NCI-H446 (cell line): ENCODE data around the gene WHAMM.
"Not testable (repeated sequence)": the region's sequence is repeated elsewhere in the genome, so short reads cannot be mapped to it uniquely, and the experiment has no call there.

ENCODE experiments used
- DNase-seq, 2 experiments: peaks; one replicate each; lab custom pipeline; 2025; lab: John Stamatoyannopoulos, UW

WHAMM gene

DNA sequence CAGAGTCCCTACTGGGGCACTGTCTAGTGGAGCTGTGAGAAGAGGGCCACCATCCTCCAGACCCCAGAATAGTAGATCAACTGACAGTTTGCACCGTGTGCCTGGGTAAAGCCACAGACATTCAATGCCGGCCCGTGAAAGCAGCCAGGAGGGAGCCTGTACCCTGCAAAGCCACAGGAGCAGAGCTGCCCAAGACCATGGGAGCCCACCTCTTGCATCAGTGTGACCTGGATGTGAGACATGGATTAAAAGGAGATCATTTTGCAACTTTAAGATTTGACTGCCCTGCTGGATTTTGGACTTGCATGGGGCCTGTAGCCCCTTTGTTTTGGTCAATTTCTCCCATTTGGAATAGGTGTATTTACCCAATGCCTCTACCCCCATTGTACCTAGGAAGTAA lies 56.6 kb downstream of the WHAMM start:
- DNase-seq: not testable (repeated sequence)

GRCh38 chr15:82870727-82871320 lies 61.4 kb downstream of the WHAMM start:
- DNase-seq: no peak

- no peak for DNase-seq
Measured at GRCh38 chr15:82871358-82871757, 61.9 kb downstream of the WHAMM start.

DNA sequence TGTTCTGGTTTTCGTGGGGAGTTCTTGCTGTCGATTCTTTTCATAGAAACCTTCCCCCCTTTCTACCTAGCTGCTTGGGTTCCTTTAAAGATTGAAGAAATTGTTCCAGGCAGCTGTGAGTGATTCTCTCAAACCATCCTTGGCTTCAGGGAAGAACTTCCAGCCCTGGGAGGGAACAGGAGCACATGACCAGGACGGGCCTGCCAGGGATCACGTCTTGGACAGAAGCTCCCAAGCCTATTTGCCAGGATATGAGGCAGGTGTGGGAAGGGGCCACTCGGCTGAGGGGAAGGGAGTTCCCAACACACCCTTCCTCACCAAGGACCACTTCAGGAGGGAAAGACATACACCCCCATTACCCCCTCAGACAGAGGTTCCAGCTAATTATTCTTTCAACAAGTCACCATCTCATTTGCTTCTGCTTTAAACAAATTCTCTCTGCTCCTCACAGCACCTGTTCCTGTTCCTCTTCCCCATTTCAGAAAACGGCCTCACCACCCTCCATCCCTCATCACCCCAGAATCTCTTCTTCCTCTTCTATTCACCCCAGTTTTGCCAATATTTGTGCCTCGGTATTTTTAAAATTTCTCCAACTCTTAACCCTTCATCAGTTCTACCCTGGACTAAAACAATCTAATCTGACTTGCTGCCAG lies 62.5 kb downstream of the WHAMM start:
- no peak for DNase-seq

- no peak for DNase-seq
Measured at GRCh38 chr15:82873000-82873680, 63.7 kb downstream of the WHAMM start.

DNA sequence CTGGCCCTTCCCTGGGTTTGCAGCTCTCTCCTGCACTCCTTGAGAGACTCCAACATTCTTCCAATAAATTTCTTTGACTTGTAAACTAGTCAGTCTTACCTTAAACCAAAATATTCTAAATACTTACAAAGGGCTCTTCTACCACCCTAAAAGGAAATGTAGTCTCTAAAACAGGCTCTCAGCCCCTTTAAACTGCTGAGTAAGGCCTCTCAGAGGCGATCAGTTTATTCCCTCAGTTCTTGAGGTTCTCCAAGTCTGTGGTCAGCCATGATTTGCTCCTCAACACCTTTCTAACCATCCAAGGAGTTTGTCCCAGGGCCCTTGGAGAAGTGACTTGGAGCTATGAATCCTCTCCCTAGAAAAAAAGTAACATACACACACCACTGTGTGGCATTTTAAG lies 64.8 kb downstream of the WHAMM start:
- DNase-seq: no peak

- DNase-seq: no peak
Measured at GRCh38 chr15:82874961-82875360, 65.5 kb downstream of the WHAMM start.

GRCh38 chr15:82875411-82876003 lies 66.1 kb downstream of the WHAMM start:
- DNase-seq: no peak

GRCh38 chr15:82877825-82878224 lies 68.4 kb downstream of the WHAMM start:
- DNase-seq: no peak

DNA sequence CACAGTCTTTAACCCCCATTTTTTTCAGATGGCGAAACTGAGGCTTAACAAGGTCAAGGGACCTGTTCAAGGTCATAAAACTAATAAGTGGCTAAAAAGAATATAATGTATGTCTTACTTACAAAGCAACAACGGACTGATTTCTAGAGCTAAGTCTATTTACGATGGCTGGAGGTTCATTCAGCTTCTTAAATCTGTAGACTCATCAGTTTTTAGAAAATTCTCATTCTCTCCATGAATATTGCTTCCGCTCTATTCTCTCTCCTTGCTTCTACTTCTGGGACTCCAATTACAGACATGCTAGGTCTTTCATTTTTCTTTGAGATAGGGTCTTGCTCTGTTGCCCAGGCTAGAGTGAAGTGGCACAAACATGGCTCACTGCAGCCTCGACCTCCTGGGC lies 68.9 kb downstream of the WHAMM start:
- no peak for DNase-seq

DNA sequence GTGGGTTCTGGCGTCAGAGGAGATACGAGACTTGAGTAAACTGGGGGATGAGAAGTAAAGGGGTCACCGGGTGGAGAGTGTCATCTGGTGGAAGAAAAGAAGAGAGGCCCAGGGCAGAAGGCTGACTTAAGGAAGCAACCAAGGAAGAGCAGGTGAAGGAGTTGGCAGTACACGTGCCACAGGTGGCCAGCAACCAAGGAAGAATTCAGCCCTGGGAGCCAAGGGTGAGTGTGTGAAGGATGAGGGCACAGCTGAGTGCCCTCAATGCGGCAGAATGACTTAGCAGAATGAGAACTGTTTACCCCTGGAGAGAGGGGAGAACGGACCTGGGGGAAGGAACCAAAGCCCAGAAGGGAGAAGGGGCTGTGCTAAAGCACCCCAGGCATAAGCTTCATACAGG lies 71.3 kb downstream of the WHAMM start:
- no peak for DNase-seq

GRCh38 chr15:82881747-82882146 lies 72.3 kb downstream of the WHAMM start:
- DNase-seq: no peak

GRCh38 chr15:82882273-82882928 lies 73.0 kb downstream of the WHAMM start:
- DNase-seq: no peak
